Left hindlimb (tissue), 1 donor: Measurements from ENCODE around the gene KIF22.
"Not testable (repeated sequence)": the region's sequence is repeated elsewhere in the genome, so short reads cannot be mapped to it uniquely, and the experiment has no call there.

Experiments
- DNase-seq: peaks from one replicate; pipeline ENCODE4 v3.0.0-alpha.2; 2018

KIF22 gene

DNA sequence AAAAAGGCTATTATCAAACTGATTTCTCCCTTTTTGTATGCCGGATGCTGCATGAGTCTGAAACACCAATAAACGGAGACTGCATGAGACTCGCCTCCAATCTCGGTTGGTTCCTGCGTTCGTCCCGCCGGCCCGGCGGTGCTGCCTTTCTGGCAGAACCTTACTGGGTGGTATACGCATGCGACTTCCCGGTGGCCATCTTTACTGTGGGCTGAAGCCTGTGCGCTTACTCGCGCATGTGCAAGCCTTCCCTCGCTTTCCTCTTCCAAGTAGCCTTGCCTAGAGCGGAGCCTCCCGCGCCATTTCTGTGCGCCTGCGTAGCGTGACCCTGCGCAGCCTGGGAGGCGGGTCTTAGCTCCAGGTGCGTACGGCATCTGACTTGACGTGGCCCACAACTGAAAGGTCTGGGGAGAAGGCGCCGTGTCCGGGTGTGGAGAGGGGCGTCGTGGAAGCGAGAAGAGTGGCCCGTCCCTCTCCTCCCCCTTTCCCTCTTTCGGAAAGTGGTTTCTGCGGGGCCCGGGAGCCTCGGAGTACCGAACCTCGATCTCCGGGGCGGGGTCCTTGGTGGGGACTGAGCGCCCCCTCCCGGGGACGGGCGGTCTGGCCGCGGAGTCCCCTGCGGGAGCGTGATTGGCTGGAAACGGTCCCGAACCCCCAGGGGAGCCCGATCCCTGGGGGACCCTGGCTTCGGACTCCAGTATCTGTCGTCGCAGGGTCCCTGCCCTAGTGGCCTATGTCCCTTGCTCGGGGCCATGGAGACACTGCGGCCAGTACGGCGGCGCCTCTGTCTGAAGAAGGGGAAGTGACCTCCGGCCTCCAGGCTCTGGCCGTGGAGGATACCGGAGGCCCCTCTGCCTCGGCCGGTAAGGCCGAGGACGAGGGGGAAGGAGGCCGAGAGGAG lies 25.5 kb downstream of the KIF22 start, which contains the start of gene PAGR1:
Gene PAGR1, plus strand, starts transcription at position 360 of the 901 bp plus-strand sequence. Its CDS starts 374 bp downstream, at position 734.
- peak; percentile 98 for DNase-seq

DNA sequence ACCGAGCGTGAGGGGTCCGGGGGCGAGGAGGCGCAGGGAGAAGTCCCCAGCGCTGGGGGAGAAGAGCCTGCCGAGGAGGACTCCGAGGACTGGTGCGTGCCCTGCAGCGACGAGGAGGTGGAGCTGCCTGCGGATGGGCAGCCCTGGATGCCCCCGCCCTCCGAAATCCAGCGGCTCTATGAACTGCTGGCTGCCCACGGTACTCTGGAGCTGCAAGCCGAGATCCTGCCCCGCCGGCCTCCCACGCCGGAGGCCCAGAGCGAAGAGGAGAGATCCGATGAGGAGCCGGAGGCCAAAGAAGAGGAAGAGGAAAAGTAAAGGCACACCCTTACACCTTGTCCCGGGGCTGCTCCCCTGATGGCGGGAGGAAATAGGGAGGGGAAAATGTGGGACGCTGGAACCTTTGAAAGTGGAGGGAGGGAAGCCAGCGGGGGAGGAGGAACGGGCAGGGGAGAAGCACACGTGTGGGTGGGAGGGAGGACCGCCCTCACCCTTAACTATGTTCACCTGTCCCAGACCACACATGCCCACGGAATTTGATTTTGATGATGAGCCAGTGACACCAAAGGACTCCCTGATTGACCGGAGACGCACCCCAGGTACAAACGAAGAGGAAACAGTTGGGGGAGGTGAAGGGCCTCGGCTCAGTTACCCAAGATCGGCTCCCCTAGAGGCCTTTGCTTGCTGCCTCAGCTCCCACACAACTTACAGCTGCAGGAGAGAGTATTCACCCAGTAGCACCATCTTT lies 26.3 kb downstream of the KIF22 start:
- DNase-seq = peak; percentile 75

DNA sequence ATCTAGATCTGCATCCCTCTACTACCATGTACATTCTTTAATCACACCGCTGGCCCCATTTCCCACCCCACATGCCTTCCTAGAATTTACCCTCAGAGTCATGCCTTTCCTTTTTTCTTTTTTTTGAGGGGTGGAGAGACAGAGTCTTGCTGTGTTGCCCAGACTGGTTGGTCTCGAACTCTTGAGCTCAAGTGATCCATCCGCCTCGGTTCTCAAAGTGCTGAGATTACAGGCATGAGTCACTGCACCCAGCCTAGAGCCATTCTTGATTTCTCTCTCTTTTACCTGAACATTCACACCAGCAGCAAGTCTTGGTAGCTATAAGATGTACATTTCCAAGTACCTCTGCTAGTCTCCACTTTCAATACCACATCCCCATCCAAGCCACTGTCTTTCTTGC lies 27.5 kb downstream of the KIF22 start:
- no peak for DNase-seq

DNA sequence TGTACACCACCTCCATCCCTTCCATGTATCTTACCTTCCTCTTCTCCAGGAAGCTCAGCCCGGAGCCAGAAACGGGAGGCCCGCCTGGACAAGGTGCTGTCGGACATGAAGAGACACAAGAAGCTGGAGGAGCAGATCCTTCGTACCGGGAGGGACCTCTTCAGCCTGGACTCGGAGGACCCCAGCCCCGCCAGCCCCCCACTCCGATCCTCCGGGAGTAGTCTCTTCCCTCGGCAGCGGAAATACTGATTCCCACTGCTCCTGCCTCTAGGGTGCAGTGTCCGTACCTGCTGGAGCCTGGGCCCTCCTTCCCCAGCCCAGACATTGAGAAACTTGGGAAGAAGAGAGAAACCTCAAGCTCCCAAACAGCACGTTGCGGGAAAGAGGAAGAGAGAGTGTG lies 29.0 kb downstream of the KIF22 start:
- no peak for DNase-seq

DNA sequence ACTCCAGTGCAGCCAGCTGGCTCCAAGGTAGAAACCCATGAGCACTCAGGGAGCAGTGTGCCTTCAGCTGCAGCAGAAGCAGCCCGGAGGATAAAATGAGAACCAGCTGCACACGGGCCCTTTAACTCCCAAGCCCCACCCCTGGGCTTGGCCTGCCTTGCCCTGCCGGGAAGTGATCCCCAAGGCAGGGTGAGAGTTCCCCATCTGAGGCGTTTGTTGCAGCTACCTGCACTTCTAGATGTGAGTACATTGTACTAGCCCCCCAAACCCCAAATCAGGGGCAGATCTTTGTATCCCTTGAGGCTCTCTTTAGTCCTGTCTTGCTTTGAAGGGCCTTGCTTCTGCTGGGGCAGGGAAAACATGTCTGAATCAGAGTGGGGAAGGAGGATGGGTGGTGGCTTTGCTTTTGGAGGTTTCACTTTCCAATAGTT lies 29.7 kb downstream of the KIF22 start, which contains the start of gene MVP:
Gene MVP, plus strand, starts transcription at position 192 of the 431 bp plus-strand sequence. CDS start 10,088 bp downstream, outside the sequence.
- peak; percentile 74 for DNase-seq

DNA sequence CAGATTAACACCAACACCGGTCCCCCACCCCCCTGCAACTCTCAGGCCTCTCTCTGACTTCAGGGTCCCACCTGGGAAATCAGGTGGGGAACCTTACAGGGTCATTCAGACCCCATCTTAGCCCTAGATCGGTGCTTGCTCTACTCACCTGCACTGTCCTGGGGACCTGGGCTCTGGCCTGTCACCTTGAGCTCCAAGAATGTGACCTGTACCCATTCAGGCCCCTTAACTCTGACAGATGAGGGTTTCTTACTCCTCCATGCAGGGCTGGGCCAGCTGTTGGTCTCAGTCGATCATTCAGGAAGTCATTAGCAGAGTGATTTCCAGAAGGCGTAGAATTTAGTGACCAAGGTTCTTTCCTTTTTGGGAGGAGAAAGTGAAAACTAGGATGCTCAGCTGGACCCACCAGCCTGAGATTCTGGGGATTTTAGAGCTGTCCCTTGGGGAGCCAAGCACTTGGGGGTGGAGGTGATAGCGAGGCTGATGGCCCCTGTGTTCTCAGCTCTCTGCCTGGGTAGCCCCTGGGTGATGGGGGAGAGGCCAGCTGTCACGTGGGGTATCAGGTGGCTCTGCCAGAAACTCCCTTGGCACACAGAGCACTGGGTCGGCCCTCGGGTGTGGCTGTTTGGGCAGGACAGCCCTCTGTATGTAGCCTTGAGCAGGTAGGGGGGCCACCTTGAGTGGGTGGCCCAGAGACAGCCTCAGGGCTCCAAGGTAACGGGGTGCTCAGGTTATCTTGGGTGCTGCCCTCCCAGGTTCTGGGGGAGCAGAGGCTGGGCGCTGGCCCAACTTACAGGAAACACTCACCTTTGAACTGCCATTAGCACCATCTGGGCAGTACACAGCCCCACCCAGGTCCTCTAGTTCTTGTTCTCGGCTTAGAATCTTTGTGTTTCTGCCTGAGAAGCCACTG lies 30.4 kb downstream of the KIF22 start:
- no peak for DNase-seq

DNA sequence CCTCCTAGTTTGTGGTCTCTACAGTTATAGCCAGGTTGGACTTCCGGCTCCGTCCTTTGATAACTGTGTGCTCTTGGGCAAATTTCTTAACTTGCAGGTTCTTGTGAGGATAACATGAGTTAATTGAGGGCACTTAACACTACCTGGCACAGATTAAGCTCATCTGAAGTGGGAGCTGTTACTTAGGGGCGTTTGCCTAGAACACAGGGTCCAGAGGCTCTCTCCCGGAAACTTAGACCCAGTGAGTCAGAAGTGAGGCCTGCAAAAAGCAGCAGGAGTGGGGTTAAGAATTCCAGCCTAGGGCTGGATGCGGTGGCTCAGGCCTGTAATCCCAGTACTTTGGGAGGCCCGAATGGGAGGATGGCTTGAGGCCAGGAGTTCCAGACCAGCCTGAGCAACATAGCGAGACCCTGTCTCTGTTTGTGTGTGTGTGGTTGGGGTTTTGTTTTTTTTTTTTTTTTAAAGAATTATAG lies 31.1 kb downstream of the KIF22 start:
- DNase-seq = no peak

DNA sequence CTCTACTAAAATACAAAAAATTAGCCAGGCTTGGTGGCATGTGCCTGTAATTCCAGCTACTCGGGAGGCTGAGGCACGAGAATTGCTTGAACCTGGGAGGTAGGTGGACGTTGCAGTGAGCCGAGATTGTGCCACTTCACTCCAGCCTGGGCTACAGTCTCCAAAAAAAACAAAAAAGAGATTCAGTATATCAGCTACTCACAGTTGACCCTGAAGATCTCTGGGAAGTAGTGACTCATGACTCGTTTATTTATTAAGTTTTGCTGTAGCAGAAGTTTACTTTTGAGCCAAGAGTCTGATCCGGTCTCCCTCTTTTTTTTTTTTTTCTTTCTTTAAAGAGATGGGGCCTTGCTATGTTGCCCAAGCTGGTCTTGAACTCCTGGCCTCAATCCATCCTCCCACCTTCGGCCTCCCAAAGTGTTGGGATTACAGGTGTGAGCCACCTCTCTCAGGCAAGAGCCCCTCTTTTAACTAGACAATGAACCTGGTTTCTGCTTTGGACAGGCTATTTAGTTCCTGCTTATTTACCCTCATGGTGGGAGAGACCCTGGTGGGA lies 34.1 kb downstream of the KIF22 start:
- no peak for DNase-seq

DNA sequence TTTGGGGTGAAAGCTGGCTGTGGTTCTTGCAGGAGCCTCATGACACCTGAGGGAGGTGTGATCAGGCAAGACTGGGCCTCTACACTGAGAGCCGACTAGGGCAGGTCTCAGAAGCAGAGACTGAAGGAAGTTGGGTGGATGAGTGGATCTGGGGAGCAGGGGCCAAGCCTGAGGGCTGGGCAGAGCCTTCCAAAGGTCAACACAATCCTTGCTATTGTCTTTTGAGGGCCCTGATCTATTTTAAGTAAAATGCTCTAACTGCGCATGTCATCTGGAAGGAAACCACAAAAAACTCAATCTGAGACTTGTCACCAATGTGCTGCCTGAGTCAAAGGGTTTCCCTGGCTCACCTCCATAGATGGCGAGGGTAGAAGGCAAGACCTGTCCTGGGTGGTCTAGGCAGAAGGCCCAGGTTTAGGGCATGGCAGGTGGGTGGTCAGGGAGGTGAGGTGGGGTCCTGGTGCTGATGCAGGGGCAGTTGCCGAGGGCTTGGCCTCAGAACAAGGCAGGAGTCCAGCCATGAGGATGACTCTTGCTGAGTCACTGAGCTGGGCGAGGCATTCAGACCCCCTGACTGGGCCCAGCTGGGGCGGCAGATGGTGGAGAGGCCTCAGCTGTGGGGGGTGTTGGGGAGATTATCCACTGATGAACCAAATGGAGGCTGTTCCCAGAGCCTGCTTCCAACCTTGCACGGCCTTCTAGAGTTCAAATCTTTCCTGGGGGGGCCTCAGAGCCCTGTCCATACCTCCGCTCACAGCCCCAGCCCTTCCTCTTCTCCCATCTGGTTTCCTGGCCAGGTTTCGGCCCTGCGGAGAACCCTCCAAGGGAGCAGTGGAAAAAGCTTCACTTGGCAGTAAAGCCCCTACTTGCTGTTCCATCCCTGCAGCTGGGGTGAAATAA lies 34.8 kb downstream of the KIF22 start:
- no peak for DNase-seq

DNA sequence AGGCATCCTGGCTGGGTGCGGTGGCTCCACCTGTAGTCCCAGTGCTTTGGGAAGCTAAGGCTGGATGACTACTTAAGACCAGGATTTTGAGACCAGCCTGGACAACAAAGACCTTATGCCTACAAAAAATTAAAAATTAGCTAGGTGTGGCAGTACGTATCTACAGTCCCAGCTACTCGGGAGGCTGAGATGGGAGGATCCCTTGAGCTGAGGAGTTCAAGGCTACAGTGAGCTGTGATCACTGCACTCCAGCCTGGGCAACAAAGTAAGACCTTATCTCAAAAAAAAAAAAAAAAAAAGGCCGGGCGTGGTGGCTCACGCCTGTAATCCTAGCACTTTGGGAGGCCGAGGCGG lies 35.8 kb downstream of the KIF22 start:
- no peak for DNase-seq

DNA sequence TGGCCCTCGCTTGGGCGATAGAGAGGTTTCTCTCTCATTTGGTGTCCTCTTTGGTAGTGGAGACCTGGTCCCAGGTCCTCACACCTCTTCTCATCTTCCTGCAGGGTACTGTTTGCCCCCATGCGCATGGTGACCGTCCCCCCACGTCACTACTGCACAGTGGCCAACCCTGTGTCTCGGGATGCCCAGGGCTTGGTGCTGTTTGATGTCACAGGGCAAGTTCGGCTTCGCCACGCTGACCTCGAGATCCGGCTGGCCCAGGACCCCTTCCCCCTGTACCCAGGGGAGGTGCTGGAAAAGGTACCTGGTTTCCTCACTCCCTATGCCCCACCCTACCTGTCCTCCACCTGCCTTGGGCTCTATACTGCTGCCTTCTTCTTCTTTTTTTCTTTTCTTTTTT lies 40.2 kb downstream of the KIF22 start:
- DNase-seq = no peak

DNA sequence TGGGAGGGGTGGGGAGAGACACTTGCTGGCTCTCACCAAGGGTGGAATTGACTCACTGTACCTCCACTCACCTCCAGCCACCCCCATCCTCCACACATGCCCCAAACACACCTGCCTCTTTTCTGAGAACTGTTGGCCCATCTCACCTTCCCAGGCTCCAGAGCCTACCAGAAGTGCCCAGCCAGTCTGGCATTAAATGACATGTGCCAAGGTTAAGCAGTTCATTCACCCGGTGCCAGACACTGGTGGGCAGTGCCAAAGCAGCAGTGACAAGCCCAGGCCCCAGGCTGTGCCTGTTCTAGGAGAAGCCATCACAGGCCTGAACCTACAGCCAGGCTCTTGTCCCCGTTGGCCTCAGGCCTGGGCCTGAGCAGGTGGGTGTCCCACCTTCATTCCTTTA lies 40.9 kb downstream of the KIF22 start:
- DNase-seq = no peak

DNA sequence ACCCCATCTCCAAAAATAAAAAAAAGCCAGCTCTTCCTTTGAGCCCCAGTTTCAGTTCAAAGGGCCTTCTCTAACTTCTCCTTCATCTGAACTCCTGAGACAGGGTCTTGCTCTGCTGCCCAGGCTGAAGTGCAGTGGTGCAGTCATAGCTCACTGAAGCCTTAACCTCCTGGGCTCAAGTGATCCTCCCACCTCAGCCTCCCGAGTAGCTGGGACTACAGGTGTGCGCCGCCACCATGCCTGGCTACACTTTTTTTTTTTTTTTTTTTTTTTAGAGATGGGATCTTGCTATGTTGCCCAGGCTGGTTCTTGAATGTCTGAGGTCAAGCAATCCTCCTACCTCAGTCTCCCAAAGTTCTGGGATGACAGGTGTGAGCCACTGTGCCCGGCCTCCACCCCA lies 42.7 kb downstream of the KIF22 start:
- not testable (repeated sequence) for DNase-seq

DNA sequence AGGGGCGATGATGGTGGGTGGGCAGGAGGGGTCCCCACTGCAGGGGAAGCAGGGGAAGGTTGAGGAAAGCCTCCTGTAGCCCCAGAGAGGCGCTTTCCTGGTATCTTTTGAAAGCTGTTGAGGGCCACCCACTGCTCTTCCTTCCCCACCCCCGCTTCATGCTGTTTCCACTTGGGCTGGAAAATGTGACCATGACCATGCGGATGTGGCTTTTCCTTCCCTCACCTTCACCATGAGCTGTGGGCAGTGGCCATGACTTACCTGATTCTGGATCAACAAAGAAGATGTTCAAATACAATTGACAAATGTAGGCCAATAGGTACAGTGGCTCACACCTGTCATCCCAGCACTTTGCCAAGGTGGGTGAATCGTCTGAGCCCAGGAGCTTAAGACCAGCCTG lies 43.5 kb downstream of the KIF22 start:
- DNase-seq = no peak

DNA sequence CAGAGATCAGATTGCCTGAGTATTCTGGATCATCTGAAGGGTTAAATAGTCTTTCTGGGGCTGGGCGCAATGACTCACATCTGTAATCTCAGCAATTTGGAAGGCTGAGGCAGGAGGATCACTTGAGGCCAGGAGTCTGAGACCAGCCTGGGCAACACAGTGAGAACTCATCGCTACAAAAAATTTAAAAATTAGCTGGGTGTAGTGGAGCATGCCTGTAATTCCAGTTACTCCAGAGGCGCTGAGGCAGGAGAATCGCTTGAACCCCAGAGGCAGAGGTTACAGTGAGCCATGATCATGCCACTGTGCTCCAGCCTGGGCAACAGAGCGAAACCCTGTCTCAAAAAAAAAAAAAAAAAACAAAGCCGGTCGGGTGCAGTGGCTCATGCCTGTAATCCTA lies 45.4 kb downstream of the KIF22 start:
- DNase-seq = no peak

DNA sequence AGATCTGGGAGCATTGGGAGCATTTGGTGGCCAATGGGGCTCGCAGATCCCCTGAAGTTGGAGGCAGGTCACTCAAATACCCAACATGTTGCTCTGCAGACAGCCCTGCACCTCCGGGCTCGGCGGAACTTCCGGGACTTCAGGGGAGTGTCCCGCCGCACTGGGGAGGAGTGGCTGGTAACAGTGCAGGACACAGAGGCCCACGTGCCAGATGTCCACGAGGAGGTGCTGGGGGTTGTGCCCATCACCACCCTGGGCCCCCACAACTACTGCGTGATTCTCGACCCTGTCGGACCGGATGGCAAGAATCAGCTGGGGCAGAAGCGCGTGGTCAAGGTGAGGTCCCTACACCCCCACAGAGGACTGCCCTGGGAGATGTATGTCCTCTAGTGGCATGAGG lies 46.1 kb downstream of the KIF22 start:
- no peak for DNase-seq

DNA sequence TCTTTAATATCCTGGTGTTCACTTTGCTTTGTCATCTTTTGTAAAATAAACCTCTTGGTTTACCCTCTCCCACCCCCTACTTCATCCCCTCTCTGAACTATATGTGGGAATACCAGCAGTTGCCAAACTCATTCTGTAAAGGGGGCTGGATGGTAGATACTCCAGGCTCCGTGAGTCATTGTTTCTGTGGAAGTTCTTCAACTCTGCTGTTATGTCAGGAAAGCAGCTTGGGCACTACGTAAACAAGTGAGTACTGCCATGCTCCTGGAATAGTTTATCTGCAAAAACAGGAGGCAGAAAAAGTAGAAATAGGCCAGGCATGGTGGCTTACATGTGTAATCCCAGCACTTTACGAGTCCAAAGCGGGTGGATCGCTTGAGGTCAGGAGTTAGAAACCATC lies 47.3 kb downstream of the KIF22 start:
- no peak for DNase-seq

DNA sequence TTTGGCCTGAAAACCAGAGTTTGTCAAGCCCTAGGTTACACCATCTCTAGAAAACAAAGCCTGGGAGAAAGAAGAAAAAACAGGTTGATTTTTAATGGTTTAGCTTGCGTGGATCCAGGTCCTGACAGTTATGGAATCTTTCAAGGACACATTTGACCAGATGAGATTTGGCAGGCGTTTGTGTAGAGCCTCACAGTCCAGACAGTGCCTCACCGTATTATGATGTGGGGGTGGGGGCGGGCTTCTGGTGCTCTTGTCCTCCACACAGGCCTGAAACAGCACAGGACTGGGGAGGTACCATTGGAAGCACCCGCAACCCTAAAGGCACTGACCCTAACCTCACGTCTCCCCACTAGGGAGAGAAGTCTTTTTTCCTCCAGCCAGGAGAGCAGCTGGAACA lies 49.3 kb downstream of the KIF22 start:
- no peak for DNase-seq

DNA sequence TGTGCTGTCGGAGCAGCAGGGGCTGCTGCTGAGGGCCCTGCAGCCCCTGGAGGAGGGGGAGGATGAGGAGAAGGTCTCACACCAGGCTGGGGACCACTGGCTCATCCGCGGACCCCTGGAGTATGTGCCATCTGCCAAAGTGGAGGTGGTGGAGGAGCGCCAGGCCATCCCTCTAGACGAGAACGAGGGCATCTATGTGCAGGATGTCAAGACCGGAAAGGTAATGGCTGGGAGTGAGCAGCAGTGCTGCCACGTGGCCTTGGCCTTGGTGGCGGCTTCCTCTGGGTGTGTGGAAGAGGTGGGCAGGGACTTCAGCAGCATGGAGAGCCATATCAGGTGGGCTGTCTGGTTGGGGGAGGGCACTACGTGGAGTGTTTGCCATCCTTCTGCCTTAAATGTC lies 49.7 kb downstream of the KIF22 start:
- no peak for DNase-seq

DNA sequence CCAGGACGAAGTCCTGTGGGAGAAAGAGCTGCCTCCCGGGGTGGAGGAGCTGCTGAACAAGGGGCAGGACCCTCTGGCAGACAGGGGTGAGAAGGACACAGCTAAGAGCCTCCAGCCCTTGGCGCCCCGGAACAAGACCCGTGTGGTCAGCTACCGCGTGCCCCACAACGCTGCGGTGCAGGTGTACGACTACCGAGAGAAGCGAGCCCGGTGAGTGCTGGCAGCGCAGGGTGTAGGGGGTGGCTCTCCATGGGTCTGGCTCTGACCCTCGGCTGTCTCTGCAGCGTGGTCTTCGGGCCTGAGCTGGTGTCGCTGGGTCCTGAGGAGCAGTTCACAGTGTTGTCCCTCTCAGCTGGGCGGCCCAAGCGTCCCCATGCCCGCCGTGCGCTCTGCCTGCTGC lies 51.1 kb downstream of the KIF22 start:
- no peak for DNase-seq

DNA sequence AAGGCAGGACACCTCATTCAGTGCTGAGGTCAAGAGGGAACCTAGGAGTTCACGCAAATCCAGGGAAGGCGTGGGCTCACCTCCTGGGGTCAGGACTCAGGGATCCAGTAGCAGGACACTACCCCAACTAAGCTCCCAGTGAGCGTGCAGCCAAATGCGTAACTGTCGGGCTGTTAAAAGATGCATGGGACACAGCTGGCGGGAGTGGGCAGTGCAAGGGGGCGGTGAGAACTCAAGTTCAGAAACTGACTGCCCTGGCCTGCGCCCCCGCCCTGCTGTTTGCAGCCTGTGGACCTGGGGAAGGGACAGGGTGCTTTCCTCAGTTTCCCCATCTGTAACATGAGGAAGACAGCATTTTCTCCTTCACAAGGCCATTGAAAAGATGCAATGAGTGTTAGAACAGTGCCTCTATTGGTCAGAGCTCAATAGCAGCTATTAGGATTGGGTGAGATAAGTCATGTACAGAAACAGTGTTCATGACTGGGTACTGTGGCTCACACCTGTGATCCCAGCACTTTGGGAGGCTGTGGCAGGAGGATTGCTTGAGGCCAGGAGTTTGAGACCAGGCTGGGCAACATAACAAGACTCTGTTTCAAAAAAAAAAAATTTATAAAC lies 52.3 kb downstream of the KIF22 start:
- DNase-seq = no peak
